Dermis microvascular lymphatic vessel endothelial cell (primary cell): Measurements from ENCODE around the gene BOLA1. TPM values are rescaled to one million over a fixed set of nuclear protein-coding genes. Genes with fewer than 3 reads are reported as not detected.
"Not testable (repeated sequence)": the region's sequence is repeated elsewhere in the genome, so short reads cannot be mapped to it uniquely, and the experiment has no call there.

ENCODE experiments used
- DNase-seq, 2 donors: peaks; one replicate each; pipeline versions ENCODE4 v3.0.0 to v3.0.0-alpha.2; 2010; ENCODE audit warnings: low read depth in 2 of 2
- total RNA-seq: library from RNA; depleted of rRNA; stranded (reverse); fragments of >200 nt; gene quantifications from 2 replicates; pipeline ENCODE4 v1.2.1, GENCODE V29; 2014

The BOLA1 gene
- total RNA-seq, 1 donor from 2014 or later, result 6.0 TPM

GRCh38 chr1:149928401-149928724 lies 29.0 kb downstream of the BOLA1 start:
- no peak for DNase-seq

GRCh38 chr1:149929856-149930255 lies 30.5 kb downstream of the BOLA1 start:
- DNase-seq, result no peak

- peak in 1 of 2 donors; percentile 33 for DNase-seq
These were observed 31.9 kb downstream of the BOLA1 start for GRCh38 chr1:149931212-149931790.

- no peak for DNase-seq
These were observed 33.1 kb downstream of the BOLA1 start for GRCh38 chr1:149932474-149932873.

GRCh38 chr1:149933208-149933607 lies 33.8 kb downstream of the BOLA1 start:
- DNase-seq, result no peak

- no peak for DNase-seq
These were observed 35.0 kb downstream of the BOLA1 start for GRCh38 chr1:149934356-149934755.

- DNase-seq, result no peak
These were observed 37.0 kb downstream of the BOLA1 start, which contains the start of gene MTMR11 for GRCh38 chr1:149936170-149936991. Gene MTMR11 (minus strand): TSS chr1:149936879. CDS start chr1:149936647, 232 bp downstream.

GRCh38 chr1:149936992-149937705 lies 37.8 kb downstream of the BOLA1 start:
- no peak for DNase-seq

- DNase-seq, result no peak
These were observed 38.4 kb downstream of the BOLA1 start for GRCh38 chr1:149937759-149938158.

GRCh38 chr1:149938668-149939003 lies 39.3 kb downstream of the BOLA1 start:
- not testable (repeated sequence) for DNase-seq

- DNase-seq, result no peak
These were observed 41.1 kb downstream of the BOLA1 start for GRCh38 chr1:149940427-149940826.

- peak in 1 of 2 donors; percentile 41 for DNase-seq
These were observed 42.8 kb downstream of the BOLA1 start for GRCh38 chr1:149942207-149942606.

- no peak for DNase-seq
These were observed 43.5 kb downstream of the BOLA1 start for GRCh38 chr1:149942885-149943284.

GRCh38 chr1:149945206-149945605 lies 45.8 kb downstream of the BOLA1 start:
- no peak for DNase-seq

- no peak for DNase-seq
These were observed 50.5 kb downstream of the BOLA1 start for GRCh38 chr1:149949911-149950310.

Other genes with a start within 250 kb of the BOLA1 start
- not detected in 2 replicates for gene FCGR1A, start 116.9 kb upstream of the BOLA1 start, total RNA-seq
- 1.3 and 3.5 TPM in 2 replicates for gene SV2A, start 18.3 kb downstream of the BOLA1 start, total RNA-seq
- 8.7 and 12.5 TPM in 2 replicates for gene SF3B4, start 28.2 kb downstream of the BOLA1 start, total RNA-seq
- gene MTMR11, start 37.3 kb downstream of the BOLA1 start, total RNA-seq, result 0.25 and 0.64 TPM in 2 replicates
- gene OTUD7B, start 111.2 kb downstream of the BOLA1 start, total RNA-seq, result 8.7 and 9.6 TPM in 2 replicates
- gene VPS45, start 168.2 kb downstream of the BOLA1 start, total RNA-seq, result 18.9 and 22.6 TPM in 2 replicates